MV-4-11 (cell line): ENCODE measurements around the gene SIRPD.
"Not testable (repeated sequence)": the region's sequence is repeated elsewhere in the genome, so short reads cannot be mapped to it uniquely, and the experiment has no call there.

Experiments
- DNase-seq: peaks from one replicate; lab custom pipeline; 2025; lab: John Stamatoyannopoulos, UW

SIRPD gene

GRCh38 chr20:1537731-1538058 lies 19.8 kb downstream of the SIRPD start:
- peak; percentile 99 for DNase-seq

- DNase-seq, result peak; percentile 92
Observed at GRCh38 chr20:1536893-1537730, 20.4 kb downstream of the SIRPD start.

DNA sequence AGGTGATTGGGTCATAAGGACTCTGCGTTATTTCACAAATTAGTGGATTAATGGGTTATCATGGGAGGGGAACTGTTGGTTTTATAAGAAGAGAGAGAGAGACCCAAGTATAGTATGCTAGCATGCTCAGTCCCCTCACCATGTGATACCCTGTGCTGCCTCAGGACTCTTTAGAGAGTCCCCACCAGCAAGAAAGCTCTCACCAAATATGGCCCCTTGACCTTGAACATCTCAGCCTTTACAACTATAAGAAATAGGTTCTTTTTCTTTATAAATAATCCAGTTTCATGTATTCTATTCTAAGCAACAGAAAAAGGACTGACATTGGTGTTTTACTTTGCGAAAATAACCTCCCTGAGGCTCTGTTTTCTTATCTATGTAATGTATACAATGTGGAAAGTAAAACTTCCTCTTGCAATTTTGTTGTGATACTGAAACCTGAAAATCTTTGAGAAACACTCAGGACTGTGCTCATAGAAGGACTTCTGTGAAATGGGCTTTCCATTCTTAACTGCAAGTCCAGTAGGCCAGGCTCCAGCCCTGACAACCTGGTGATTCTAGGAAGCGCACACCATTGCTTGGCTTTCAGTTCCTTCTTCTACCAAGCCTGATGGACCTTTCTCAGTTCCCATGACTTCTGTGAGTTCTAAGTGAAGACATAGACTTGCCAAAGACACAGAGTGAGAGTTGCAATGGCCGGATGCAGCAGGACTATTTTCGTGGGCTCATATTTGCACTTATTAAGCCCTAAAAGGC lies 21.9 kb downstream of the SIRPD start:
- DNase-seq, result peak; percentile 98

GRCh38 chr20:1534526-1534925 lies 23.0 kb downstream of the SIRPD start:
- DNase-seq, result peak; percentile 27

GRCh38 chr20:1533059-1533458 lies 24.4 kb downstream of the SIRPD start:
- peak; percentile 61 for DNase-seq

DNA sequence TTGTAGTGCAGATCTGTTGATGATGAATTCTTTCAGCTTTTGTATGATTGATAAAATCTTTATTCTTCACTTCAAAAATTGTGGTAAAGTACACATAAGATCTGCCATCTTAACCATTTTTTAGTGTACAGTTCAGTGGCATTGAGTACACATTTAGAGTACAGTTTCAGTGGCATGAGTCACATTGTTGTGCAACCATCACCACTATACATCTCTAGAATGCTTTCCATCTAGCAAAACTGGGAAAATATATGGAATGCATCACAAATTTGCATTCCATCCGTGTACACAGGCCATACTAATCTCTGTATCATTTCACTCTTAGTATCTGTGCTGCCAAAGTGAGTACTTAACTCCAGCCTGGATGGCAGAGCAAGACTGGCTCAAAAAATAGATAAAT lies 28.7 kb downstream of the SIRPD start:
- DNase-seq, result peak; percentile 69

- no peak for DNase-seq
Observed at GRCh38 chr20:1527923-1528322, 29.6 kb downstream of the SIRPD start.

DNA sequence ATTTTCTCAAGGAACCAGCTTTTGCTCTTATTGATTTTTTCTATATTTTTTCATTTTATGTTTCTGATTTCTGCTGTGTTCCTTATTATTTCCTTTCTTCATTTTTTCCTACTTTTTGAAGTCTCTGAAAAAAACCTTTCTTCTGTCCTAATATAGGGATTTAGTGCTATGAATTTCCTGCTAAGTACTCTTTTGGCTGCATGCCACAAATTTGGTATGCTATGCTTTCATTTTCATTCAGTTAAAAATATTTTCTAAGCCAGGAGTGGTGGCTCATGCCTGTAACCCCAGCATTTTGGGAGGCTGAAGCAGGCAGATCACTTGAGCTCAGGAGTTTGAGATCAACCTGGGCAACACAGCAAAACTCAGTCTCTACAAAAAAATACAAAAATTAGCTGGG lies 30.6 kb downstream of the SIRPD start:
- peak; percentile 32 for DNase-seq

DNA sequence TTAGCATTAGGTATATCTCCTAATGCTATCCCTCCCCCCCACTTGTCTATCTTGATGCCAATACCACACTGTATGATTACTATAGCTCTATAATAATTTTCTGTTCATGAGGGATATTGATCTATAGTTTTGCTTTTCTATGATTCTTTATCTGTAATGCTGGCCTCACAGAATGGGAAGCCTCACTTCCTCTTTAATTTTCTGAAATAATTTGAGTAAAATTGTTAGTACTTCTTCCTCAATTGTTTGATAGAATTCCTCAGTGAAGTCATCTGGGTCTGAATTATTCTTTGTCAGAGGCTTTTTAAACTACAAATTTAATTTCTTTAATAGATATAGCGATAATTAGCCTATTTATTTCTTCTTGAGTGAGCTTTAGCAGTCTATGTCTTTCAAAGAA lies 31.2 kb downstream of the SIRPD start:
- peak; percentile 44 for DNase-seq

DNA sequence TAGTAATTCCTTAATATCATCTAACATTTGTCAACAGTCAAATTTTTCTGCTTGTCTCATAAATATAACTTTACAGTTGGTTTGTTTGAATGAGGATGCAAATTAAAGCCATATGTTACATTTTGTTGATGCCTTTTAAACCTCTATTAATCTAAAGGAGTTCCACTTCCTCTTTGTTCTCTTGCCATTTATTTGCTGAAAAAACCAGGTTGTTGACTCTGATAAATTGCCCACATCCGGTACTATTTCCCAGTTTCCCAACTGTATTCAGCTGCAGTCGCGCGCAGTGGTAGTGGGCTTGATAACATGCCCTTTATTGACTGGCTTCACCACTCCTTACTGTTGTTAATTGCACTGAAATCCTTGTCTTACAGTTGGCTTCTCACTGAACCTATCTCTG lies 33.5 kb downstream of the SIRPD start:
- DNase-seq, result peak; percentile 90

- no peak for DNase-seq
Observed at GRCh38 chr20:1517010-1517409, 40.5 kb downstream of the SIRPD start.

- DNase-seq, result no peak
Observed at GRCh38 chr20:1513801-1514200, 43.7 kb downstream of the SIRPD start.

DNA sequence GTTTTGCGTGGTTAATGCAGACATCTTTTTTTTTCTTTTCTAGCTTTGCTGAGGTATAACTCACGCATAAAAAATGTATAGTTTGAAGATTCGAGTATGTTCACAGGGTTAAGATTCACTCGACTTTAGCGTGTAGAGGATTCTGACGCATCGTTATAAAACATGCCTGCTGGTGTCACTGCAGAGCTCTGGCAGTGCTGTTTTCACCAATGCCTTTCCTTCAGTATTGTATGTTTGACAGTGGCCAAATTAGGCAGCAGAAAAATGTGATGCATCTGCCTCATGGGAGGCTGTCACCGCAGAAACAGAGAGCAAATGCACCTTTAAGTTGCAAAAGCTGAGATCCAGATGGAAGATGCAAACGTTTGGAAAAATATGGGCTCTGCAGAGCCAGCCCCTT lies 48.3 kb downstream of the SIRPD start:
- DNase-seq, result peak; percentile 69

- DNase-seq, result no peak
Observed at GRCh38 chr20:1508574-1508973, 48.9 kb downstream of the SIRPD start.

DNA sequence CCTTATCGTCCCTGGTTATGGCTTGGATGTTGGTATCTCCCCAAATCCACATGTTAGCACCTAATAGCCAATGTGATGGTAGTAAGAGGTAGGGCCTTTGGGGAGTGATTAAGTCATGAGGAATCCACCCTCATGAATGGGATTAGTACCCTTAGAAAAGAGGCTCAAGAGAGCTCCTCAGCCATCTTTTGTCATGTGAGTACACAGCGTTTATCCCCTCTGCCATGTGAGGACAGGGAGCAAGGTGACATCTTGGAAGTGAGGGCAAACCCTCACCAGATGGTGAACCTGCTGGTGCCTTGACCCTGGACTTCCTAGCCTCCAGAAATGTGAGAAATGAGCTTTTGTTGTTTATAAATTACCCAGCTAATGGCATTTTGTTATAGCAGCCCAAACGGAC lies 50.2 kb downstream of the SIRPD start:
- DNase-seq, result no peak

GRCh38 chr20:1505871-1506270 lies 51.6 kb downstream of the SIRPD start:
- DNase-seq, result no peak

DNA sequence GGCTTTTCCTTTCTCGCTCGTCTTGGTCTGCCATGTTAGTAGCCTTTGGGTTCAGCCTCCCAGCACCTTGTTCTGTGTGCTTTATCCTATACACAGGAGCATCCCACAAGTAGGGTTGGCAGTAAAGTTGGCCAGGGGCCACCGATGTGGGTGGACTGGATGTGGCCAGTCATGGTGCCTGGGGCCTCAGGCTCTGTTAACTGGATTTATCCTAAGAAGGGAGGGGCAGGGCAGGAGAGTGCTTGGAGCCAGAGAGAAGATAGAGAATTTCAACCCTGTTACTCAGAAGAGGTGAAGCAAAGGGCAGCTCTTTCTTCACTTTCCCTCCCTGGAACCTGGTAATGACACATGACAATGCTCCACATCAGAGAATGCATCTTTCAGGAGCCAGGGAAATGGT lies 52.1 kb downstream of the SIRPD start:
- no peak for DNase-seq

- DNase-seq, result peak; percentile 92
Observed at GRCh38 chr20:1503564-1504227, 53.8 kb downstream of the SIRPD start.

- DNase-seq, result no peak
Observed at GRCh38 chr20:1500496-1500895, 57.0 kb downstream of the SIRPD start.

DNA sequence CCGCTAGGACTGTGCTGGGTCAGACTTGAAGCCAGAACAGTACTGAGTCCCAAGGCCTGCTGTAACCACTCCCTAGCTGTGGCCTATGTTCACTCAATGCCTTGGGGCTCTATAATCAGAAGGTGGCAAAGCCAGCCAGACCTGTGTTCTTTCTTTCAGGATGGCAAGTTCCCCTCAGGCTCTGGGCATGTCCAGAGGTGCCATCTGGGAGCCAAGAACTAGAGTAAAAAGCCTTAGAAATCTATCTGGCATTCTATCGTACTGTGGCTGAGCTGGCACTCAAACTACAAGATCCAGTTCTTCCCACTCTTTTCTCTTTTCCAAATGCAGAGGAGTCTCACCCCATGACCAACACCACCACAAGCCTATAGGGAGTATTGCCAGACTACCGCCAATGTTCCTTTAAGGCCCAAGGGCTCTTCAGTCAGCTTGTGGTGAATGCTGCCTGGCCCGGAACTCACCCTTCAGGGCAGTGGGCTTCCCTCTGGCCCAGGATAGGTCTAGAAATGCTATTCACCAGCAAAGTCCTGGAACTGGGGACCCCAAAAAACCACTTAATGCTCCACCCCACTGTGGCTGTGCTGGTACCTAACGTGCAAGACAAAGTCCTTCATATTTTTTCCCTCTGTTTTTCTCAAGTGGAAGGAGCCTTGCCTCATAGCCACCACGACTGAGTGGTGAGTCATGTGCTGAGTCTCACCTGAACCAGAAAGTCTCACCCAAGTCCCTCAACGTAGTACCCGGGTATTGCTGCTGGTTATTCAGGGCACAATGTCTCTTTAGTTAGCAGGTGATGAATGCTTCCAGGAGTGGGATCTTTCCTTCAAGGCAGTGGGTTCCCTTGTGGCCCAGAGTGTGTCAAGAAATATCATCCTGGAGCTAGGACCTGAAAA lies 57.7 kb downstream of the SIRPD start:
- no peak for DNase-seq

- not testable (repeated sequence) for DNase-seq
Observed at GRCh38 chr20:1497371-1497770, 60.1 kb downstream of the SIRPD start.

- no peak for DNase-seq
Observed at GRCh38 chr20:1496930-1497329, 60.6 kb downstream of the SIRPD start.
